H1 (cell line): Measurements from ENCODE around the gene TIMM29. TPM values are rescaled to one million over a fixed set of nuclear protein-coding genes. Genes with fewer than 3 reads are reported as not detected.

Experiments used
- ATF2 ChIP-seq: IDR thresholded peaks from 2 replicates; pipeline ENCODE4 v1.6.1; 2012; ENCODE audit warnings: low read length, inconsistent platforms
- CBX5 ChIP-seq: fragments of 300-800, 300-1000 bp; sonication (generic); IDR thresholded peaks from 2 replicates; pipeline ENCODE4 v1.7.1; 2016; ENCODE audit warnings: antibody characterized with exemption, low read length, low read depth
- CHD7 ChIP-seq: fragments of 300-600 bp; sonication (generic); IDR thresholded peaks from 2 replicates; pipeline ENCODE4 v1.7.1; 2012; ENCODE audit warnings: low read length, moderate library complexity, mild to moderate bottlenecking, inconsistent platforms; ENCODE audit not compliant: insufficient replicate concordance
- EP300 ChIP-seq, 2 experiments: IDR thresholded peaks; 1 replicate in 1 of 2; 2 replicates in 1 of 2; pipeline ENCODE4 v1.6.1; 2011 to 2012; ENCODE audit warnings: low read depth in 2 of 2, low read length in 2 of 2, mild to moderate bottlenecking in 2 of 2, borderline replicate concordance in 1 of 2, inconsistent platforms in 1 of 2, moderate library complexity in 1 of 2
- KDM1A ChIP-seq: fragments of 200-600, 300-600 bp; sonication (generic); IDR thresholded peaks from 2 replicates; pipeline ENCODE4 v1.7.1; 2016; ENCODE audit warnings: mild to moderate bottlenecking, low read length, borderline replicate concordance
- SIRT6 ChIP-seq: IDR thresholded peaks from one replicate; pipeline ENCODE4 v1.7.1; 2012; ENCODE audit warnings: low read length, inconsistent platforms
- TBP ChIP-seq: IDR thresholded peaks from 2 replicates; pipeline ENCODE4 v1.6.1; 2011; ENCODE audit warnings: low read depth, low read length, improper control_type of control experiment
- polyA plus RNA-seq, 7 experiments: library from polyadenylated mRNA; depleted of rRNA in 3 of 7; stranded (reverse) in 5 of 7; unstranded in 2 of 7; fragments of >200 nt in 5 of 7; fragments of 200-250 nt in 2 of 7; gene quantifications; 1 replicate in 5 of 7; 2 replicates in 1 of 7; 4 replicates in 1 of 7; pipeline versions ENCODE4 v1.2.1 to v1.2.3, GENCODE V29; 2011 to 2013; ENCODE audit warnings: missing spikeins in 2 of 7, mixed read lengths in 2 of 7
- total RNA-seq: library from RNA; stranded (reverse); fragmentation: NEBNext Ultra II Directional; extraction: Animal tissue kit (Norgen Biotek cat#: 25700); gene quantifications from 2 replicates; pipeline ENCODE4 v1.2.1, GENCODE V29; 2021
- TF ChIP-seq, protein P1 (sequence below): IDR thresholded peaks from 2 replicates; pipeline ENCODE4 v1.6.1; 2011; ENCODE audit warnings: low read length, improper control_type of control experiment

Gene TIMM29
- total and polyA plus RNA-seq, 2 of the 8 experiments (the other 6 are each of a cell fraction or from before 2014, with no cell fraction given), result 15.9 to 24.0 TPM

- no peak for TF ChIP-seq CHD7
- no peak for TF ChIP-seq KDM1A
- TF ChIP-seq, protein P1, sequence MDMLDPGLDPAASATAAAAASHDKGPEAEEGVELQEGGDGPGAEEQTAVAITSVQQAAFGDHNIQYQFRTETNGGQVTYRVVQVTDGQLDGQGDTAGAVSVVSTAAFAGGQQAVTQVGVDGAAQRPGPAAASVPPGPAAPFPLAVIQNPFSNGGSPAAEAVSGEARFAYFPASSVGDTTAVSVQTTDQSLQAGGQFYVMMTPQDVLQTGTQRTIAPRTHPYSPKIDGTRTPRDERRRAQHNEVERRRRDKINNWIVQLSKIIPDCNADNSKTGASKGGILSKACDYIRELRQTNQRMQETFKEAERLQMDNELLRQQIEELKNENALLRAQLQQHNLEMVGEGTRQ, result no peak
- no peak for TF ChIP-seq CBX5
- no peak for TF ChIP-seq SIRT6
- no peak for TF ChIP-seq ATF2
- peak; percentile 36; the same call in 1 of the 2 replicates for TF ChIP-seq TBP
- no peak for TF ChIP-seq EP300 (IDR thresholded peaks at IDR 0.05; ENCODE audit: borderline replicate concordance in 1 of 2, low read depth in 2 of 2, low read length in 2 of 2)
Observed at GRCh38 chr19:10936661-10937084, 8.1 kb downstream of the TIMM29 start (continued).
